GM18498 (cell line): ENCODE results near the gene CRIP2.

Experiments
- ATAC-seq: cut with Tn5 transposase; IDR thresholded peaks from one replicate; pipeline ENCODE4 v1.9.1; 2021; ENCODE audit warnings: mild to moderate bottlenecking, moderate library complexity; ENCODE audit not compliant: unreplicated experiment

CRIP2 gene

GRCh38 chr14:105461903-105462302 is 12.7 kb upstream of the CRIP2 start:
- no peak for ATAC-seq

- ATAC-seq, result no peak
Measured at GRCh38 chr14:105464501-105464900, 10.1 kb upstream of the CRIP2 start.

GRCh38 chr14:105465209-105466031 is 9.2 kb upstream of the CRIP2 start:
- ATAC-seq, result no peak

- no peak for ATAC-seq
Measured at GRCh38 chr14:105466531-105467248, 7.9 kb upstream of the CRIP2 start.

GRCh38 chr14:105467249-105467941 is 7.2 kb upstream of the CRIP2 start:
- ATAC-seq, result no peak

GRCh38 chr14:105467942-105468471 is 6.6 kb upstream of the CRIP2 start:
- ATAC-seq, result no peak

- ATAC-seq, result no peak
Measured at GRCh38 chr14:105468621-105469241, 5.9 kb upstream of the CRIP2 start.

GRCh38 chr14:105469456-105470349 is 4.9 kb upstream of the CRIP2 start:
- no peak for ATAC-seq

GRCh38 chr14:105470350-105471296 is 4.0 kb upstream of the CRIP2 start:
- ATAC-seq, result no peak

GRCh38 chr14:105471297-105471821 is 3.3 kb upstream of the CRIP2 start:
- ATAC-seq, result no peak

- no peak for ATAC-seq
Measured at GRCh38 chr14:105471823-105472485, 2.7 kb upstream of the CRIP2 start.

- ATAC-seq, result no peak
Measured at GRCh38 chr14:105472486-105472991, 2.1 kb upstream of the CRIP2 start.

- no peak for ATAC-seq
Measured at GRCh38 chr14:105473033-105473676, 1.5 kb upstream of the CRIP2 start.

GRCh38 chr14:105473677-105474482 is 741 bp upstream of the CRIP2 start:
- ATAC-seq, result no peak

GRCh38 chr14:105475269-105476096 is 862 bp downstream of the CRIP2 start:
- ATAC-seq, result no peak
